NOMO-1 (cell line): ENCODE results near the gene ACER3.
"Not testable (repeated sequence)": the region's sequence is repeated elsewhere in the genome, so short reads cannot be mapped to it uniquely, and the experiment has no call there.

Experiments used
- DNase-seq, 2 experiments: peaks; one replicate each; lab custom pipeline; 2025; ENCODE audit not compliant: unreplicated experiment in 2 of 2; lab: John Stamatoyannopoulos, UW

Gene ACER3

GRCh38 chr11:76862794-76863193 lies 2.1 kb downstream of the ACER3 start:
- not testable (repeated sequence) for DNase-seq

- DNase-seq: peak; percentile 91 to 94
Observed at GRCh38 chr11:76863196-76863777, 2.6 kb downstream of the ACER3 start.

- no peak for DNase-seq
Observed at GRCh38 chr11:76872959-76873827, 12.5 kb downstream of the ACER3 start.

- DNase-seq: no peak
Observed at GRCh38 chr11:76878014-76878413, 17.3 kb downstream of the ACER3 start.

- no peak for DNase-seq
Observed at GRCh38 chr11:76880314-76880713, 19.6 kb downstream of the ACER3 start.

GRCh38 chr11:76880956-76881355 lies 20.2 kb downstream of the ACER3 start:
- no peak for DNase-seq

- no peak for DNase-seq
Observed at GRCh38 chr11:76885390-76886097, 24.8 kb downstream of the ACER3 start.

- DNase-seq: no peak
Observed at GRCh38 chr11:76888989-76889388, 28.3 kb downstream of the ACER3 start.

- no peak for DNase-seq
Observed at GRCh38 chr11:76889411-76889975, 28.8 kb downstream of the ACER3 start.

GRCh38 chr11:76890329-76890728 lies 29.6 kb downstream of the ACER3 start:
- DNase-seq: no peak

- DNase-seq: no peak
Observed at GRCh38 chr11:76891285-76891684, 30.6 kb downstream of the ACER3 start.

- DNase-seq: no peak
Observed at GRCh38 chr11:76891793-76892192, 31.1 kb downstream of the ACER3 start.

GRCh38 chr11:76892306-76892705 lies 31.6 kb downstream of the ACER3 start:
- DNase-seq: no peak

- DNase-seq: no peak
Observed at GRCh38 chr11:76897233-76897632, 36.5 kb downstream of the ACER3 start.

- DNase-seq: no peak
Observed at GRCh38 chr11:76901144-76901543, 40.4 kb downstream of the ACER3 start.

- not testable (repeated sequence) for DNase-seq
Observed at GRCh38 chr11:76901622-76902021, 40.9 kb downstream of the ACER3 start.

- DNase-seq: no peak
Observed at GRCh38 chr11:76902121-76903014, 41.6 kb downstream of the ACER3 start.

- DNase-seq: no peak
Observed at GRCh38 chr11:76903325-76903724, 42.6 kb downstream of the ACER3 start.

GRCh38 chr11:76910620-76911414 lies 50.1 kb downstream of the ACER3 start:
- no peak for DNase-seq

GRCh38 chr11:76911415-76911808 lies 50.7 kb downstream of the ACER3 start:
- DNase-seq: no peak
